Activated gamma-delta T cell (primary cell): Measurements from ENCODE around the gene HEPHL1.
"Not testable (repeated sequence)": the region's sequence is repeated elsewhere in the genome, so short reads cannot be mapped to it uniquely, and the experiment has no call there.

Experiments used
- DNase-seq: peaks from one replicate; lab custom pipeline; 2025; lab: John Stamatoyannopoulos, UW
- total RNA-seq, 2 donors: gene quantifications; one replicate each; lab custom pipeline; 2026; lab: John Stamatoyannopoulos, UW

HEPHL1 gene, protein sequence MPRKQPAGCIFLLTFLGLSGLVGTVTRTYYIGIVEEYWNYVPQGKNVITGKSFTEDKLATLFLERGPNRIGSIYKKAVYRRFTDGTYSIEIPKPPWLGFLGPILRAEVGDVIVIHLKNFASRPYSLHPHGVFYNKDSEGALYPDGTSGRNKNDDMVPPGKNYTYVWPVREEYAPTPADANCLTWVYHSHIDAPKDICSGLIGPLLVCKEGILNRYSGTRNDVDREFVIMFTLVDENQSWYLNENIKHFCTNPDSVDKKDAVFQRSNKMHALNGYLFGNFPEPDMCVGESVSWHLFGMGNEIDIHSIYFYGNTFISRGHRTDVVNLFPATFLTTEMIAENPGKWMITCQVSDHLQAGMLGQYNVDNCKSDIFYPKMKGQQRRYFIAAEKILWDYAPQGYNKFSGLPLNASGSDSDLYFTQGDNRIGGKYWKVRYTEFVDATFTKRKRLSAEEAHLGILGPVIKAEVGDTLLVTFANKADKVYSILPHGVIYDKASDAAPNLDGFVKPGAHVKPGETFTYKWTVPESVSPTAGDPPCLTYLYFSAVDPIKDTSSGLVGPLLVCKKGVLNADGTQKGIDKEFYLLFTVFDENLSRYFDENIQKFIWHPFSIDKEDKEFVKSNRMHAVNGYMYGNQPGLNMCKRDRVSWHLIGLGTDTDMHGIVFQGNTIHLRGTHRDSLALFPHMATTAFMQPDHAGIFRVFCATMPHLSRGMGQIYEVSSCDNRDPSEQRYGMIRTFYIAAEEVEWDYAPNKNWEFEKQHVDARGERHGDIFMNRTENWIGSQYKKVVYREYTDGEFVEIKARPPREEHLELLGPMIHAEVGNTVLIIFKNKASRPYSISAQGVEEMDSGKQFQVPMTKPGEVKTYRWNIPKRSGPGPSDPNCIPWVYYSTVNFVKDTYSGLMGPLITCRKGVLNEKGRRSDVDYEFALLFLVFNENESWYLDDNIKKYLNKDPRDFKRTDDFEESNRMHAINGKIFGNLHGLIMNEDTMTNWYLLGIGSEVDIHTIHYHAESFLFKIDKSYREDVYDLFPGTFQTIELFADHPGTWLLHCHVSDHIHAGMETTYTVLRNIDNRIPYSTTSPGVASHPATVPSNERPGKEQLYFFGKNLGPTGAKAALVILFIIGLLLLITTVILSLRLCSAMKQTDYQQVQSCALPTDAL
- 0 to 0.04 reads per million in 2 donors for total RNA-seq

DNA sequence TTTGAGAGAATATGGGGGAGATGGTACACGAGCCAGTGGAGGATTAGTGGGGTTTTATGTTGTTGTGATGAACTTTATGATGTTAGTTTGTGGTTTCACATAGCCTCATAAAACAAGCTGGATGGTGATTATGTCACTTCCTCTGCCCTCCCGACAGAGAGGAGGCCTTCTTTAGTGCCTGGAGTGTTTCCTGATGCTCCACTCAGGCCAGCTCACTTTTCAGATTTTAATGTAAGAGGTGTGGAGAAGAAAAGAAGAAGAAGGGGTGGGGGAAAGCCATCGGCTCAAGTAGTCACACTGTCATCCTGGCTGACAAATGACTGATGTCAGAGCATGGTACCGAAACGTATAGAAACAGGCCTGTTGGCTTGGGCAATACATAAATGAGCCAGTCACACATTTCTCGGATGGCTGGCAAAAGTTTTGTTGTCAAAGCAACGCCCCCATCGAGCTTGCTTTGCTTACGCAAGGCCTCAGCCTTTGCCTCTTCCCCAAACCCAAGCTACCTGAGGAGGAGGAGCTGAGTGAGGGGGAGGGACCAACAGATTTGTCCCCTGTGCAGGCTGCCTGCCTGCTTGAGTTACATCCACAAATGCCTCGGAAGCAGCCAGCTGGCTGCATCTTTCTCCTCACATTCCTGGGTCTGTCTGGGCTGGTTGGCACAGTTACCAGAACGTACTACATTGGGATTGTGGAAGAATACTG lies at the start of gene HEPHL1:
Gene HEPHL1, plus strand, starts transcription at position 578 of the 705 bp plus-strand sequence. Its CDS starts 15 bp downstream, at position 593.
- DNase-seq, result no peak

DNA sequence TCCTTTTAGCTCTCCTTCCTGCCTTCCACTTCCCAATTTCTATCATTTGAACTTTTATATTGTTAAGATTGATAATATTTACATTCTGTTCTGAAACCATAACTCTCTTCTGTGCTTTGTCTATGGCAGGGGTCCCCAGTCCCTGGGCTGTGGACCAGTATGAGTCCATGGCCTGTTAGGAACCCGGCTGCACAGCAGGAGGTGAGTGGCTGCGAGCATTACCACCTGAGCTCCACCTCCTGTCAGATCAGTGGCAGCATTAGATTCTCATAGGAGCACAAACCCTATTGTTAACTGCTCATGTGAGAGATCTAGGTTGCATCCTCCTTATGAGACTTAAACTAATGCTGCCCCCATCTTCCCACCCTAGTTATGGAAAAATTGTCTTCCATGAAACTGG lies 48.4 kb upstream of the HEPHL1 start:
- no peak for DNase-seq

DNA sequence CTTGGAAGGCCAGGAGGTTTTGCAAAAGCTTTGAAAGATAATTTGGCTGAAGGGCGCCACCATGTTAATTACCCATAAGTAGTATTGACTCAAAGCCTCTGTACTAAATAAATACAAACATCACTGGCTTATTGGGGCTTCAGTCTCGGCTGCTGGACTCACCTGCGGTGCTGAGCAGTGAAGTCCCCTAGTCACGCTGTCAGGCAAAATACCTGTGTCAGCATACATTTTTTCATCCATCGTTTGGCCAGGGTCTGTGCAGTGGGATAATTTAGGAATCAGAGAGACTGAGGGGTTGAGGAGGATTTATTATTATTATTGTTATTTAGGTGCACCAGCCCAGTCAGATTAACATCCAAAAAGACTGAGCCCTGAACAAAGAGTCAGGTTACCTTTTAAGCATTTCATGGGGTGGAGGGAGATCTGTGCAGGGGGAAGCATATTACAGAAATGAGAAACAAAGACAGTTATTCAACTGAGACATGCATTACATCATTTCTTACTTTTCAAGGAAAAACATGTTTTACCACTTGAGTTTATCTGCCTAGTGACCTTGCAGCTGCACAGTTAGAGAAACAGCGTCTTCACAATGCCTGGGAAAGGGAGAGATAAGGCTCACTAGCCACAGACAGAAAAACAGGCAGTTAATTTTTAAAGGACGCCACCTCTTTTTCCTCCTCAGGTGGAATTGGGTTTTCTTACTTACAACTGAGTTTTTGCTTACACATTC lies 47.7 kb upstream of the HEPHL1 start:
- not testable (repeated sequence) for DNase-seq

DNA sequence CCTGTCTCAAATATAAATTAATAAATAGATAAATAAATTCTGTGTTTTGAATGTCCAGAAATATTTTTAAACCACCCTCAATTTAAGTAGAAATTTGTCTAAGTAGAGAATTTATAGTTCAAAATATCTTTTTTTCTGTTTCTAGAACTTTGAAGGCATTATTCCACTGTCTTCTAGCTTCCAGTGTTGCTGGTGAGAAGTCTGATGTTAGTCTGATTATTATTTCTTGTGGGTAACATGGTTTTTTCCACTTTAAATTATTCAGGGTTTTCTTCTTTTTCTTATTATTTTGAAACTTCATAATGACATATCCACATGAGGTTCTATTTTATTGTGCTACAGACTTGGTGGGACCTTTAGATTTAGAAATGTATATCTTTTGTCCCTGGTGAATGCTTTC lies 46.4 kb upstream of the HEPHL1 start:
- DNase-seq, result no peak

DNA sequence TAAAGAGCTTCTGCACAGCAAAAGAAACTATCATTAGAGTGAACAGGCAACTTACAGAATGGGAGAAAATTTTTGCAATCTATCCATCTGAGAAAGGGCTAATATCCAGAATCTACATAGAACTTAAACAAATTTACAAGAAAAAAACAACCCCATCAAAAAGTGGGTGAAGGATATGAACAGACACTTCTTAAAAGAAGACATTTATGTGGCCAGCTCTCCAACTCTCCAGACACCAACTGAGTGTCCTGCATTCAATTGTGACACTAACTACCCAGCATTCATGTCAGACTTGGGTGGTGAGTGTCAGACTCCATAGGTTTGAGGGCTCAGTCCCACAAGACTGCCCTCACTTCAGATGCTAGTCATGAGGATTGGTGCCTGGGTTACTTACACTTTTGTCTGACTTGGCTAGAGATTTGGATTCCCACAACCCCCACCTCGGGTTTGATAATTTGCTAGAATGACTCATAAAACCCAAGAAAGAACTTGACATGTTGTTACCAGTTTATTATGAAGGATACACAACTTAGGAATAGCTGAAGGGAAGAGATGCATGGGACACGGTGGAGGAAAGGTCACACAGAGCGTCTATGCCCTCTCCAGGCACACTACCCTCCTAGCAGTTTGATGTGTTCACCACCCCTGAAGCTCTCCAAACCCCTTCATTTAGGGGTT lies 44.4 kb upstream of the HEPHL1 start:
- not testable (repeated sequence) for DNase-seq

DNA sequence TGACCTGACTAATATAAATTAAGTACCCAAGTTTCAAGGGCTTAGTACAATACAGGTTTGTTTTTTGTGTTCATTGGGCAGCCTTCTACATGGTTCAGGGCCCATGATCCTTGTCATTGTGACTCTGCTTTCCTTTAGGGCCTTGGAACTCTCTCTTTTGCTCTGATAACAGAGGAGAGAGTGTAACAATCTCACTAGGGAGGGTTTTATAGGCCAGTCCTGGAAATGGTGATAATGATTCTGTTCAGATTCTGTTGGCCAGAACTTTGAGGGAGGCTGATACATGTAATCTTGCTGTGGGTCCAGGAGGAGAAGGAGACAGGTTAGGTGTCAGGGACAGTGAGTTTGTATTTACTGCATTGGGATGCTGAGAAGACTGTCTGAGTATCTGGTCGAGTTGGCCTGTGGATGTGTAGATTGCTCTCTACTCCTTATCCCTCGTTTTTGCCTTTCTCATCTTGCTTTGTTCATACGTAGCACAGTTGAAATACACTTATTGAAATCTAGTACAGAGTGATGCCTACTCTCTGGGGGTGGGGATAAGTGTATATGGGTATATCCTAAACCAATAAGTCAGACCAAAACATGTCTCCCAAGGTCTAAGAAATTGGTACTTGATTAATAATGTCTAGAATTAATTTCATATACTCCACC lies 37.5 kb upstream of the HEPHL1 start:
- no peak for DNase-seq

DNA sequence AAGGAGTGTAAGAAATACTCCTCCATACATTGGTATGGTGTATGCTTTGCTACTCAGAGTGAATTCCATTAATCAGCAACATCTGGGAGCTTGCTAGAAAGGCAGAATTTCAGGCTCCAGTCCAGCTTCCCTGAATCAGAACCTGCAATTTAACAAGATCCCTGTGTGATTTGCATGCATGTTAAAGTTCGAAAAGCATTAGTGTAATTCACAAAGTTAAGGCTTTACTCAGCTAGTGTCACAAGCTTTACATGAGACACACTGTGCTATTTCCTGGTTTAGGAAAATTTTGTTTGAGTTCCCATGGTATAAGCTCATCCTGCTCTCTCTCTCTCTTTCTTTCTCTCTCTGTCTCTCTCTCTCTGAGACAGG lies 37.0 kb upstream of the HEPHL1 start:
- DNase-seq, result no peak

DNA sequence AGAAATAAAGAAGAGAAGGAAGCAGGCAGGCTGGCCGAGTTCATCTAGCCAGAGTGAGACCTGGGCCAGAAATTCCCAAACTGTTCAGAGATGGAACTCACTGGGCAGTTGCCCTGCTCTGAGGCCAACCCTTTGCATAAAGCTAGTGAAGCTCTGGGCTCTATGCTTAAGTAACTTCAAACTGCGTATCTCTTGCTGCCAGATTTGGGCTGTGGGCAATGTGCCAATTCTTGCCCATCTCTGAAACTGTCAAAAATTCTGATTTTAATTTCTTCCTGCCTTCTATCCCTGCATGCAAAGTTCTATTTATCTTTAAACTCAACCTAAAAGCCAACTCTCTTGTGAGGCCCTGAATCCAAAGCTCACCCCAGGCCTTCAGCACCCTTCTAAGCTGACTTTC lies 36.2 kb upstream of the HEPHL1 start:
- DNase-seq, result no peak

DNA sequence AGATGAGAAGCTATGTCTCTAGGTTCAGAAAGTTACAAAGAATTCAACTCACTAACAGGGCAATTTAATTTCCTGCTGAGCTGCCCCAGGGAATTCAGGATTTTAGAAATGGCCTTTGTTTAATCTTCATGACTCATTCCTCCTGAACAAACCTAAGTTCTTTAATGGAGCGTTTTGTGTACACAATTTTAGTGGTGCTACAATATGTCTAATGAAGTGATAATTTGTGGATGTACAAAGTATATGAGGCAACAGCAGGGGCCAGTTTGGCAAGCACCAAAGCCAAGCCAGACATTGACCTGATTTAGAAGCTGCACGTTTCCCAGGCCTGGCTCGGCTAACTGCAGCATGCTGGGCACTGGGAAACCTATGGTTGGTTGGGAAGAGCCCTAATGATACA lies 34.4 kb upstream of the HEPHL1 start:
- DNase-seq, result no peak

DNA sequence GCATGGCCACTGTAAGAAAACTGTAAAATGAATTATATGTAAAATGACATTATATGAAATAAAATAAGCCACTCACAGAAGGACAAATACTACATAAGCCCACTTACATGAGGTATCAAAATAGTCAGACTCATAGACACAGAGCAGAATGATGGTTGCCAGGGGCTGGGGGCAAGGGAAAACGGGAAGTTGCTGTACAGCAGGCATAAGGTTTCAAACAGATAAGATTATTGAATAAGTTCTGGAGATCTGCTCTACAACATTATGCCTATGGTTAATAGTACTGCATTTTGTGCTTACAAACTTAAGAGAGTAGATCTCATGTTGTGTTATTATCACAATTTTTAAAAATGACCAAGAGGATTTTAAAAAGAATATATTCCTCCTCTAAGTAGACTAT lies 32.7 kb upstream of the HEPHL1 start:
- DNase-seq, result no peak

DNA sequence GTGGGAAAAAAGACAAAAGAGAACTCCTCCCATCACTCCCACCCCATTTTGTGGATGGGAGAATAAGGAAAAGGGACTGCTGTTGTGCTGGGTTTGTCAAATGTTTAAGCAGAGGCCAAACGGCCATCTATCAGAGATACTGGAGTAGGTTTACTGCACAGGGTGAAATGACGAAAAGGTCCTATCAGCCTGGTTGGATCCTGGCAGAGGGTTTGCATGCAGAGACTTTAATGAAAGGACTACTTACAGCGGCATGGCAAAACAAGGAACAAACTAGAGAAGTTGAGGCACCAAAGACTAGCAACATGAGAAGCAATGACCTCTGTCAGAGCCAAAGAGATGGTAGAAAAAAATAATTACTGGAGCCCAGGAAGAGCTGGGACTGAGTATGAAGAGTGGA lies 32.2 kb upstream of the HEPHL1 start:
- DNase-seq, result no peak

DNA sequence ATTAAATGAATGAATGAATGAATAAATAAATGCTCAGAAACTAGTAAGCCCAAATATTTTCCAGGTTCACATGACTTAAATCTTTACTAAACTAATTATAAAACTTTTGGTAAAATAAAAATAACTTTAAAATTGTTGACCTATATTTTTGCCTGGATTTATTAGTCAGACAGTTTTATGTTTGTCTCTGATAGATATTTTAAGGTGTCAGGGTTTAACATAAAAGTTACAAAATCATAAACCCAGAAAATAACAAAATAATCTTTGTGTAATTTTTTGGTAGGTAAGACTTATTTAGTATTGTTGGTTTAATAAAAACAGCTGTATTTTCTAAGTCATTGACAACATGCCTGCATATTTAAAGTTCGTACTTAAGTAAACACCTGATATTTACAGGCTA lies 27.4 kb upstream of the HEPHL1 start:
- DNase-seq, result no peak

DNA sequence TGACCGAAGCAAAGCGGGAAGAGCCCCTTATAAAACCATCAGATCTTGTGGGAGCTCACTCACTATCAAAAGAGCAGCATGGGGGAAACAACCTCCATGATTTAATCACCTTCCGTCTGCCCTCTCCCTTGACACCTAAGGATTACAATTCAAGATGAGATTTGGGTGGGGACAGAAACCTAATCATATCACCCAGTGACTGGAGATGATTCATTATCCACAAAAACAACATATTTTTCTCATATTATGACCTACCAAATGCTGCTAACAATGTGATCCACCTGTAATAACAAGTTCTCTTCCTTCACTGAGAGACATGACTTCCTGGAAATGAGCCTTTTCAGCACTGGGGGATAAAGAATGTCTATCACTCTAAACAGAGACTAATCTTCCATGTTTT lies 23.4 kb upstream of the HEPHL1 start:
- no peak for DNase-seq

DNA sequence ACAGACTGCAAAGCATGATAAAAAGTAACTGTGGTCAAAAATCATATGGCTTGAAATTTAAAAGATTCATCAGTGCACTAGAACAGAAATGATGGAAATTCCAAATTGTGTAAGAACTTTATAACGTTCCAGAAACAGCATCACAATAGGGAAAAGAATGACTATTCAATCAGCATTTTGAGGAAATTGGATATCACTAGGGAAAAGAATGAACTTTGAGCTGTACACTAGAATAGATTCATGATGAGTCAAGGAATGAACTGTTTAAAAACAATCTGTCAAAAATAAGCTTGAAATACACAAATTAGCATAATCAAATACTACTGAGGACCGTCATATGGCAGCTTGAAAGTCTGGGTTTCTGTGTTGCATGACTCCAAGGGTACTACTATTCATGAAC lies 20.5 kb upstream of the HEPHL1 start:
- DNase-seq, result no peak

DNA sequence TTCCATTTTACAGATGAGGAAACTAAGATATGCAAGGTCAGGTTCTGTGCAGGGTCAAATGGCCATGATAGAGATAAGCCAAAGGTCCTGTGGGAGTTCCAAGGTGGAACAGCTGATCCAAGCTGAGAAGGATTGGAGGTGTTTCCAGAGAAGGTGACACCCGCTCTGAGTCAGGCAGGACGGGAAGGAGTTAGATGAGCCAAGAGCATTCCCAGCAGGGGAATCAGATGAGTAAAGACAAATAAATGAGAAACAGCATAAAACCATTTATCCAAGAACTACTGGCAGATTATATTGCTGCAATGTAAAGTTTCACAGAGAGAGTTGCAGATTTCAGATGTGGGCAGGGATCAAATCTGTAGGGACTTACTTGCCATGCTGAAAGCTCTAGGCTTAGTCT lies 18.9 kb upstream of the HEPHL1 start:
- DNase-seq, result no peak

DNA sequence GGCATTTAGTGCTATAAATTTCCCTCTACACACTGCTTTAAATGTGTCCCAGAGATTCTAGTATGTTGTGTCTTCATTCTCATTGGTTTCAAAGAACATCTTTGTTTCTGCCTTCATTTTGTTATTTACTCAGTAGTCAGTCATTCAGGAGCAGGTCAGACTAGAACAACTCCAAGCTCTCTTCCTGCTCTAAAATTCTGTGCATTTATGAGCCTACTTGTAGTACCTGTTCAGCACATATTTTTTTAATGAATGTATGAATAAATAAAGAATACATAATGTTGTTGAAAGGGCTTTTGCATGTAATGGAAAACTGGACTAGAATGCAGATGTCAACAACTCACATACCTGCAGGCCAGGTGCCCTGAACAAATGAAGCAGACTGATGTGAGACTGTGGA lies 13.7 kb upstream of the HEPHL1 start:
- DNase-seq, result no peak

DNA sequence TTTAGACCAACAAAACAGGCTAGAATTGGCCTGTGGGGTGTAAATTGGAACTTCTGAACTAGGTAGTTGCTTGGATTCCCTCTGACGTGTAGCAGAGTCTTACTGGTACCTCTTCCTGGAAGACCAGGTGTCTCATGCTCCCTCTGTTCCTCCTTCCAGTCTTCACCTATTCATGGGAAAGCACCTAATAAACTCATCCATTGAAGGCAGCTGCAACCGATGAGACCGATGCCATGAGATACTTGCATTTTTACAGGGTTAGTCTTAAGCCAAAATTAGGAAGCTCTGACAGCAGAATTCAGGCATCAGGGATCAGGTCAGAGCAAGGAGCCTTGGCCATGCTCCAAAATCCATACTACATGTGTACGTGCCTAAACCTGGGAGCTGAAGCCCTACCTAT lies 13.2 kb upstream of the HEPHL1 start:
- DNase-seq, result no peak

DNA sequence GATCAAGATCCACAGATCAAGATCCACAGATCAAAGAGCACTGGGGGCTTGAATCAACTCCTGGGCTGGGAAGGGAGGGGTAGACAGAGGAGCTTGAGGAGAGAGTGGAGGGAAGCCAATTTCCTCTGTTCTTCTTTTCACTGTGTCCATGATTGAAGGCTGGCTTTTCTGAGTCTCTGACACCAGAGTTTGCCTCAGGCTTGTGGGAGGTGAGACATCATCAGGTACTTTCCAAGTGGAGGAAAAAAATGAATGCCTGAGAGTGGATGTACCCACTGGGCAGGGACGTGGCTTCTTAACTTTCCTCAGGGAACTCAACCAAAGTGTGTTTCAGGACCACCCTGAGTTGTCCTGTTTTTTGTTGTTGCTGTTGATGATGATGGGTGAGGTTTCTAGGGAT lies 11.0 kb upstream of the HEPHL1 start:
- DNase-seq, result no peak

DNA sequence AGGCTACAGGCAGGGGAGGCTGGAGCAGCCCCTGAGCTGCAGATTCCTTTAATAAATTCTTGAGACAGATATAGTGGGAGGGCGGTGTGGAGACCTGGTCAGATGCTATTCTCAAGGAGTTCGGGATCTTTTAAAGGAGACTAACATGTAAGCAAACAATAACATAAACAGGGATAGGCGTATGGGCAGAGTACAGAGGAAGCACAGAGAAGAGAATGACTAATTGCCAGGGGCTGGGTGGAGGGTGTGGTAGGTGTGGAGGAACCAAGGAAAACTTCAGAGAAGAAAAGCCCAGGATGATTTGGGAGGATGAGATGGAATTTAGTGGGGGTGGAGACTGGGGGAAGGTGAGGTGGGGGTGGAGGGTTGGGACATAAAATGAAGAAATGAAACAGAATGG lies 9.7 kb upstream of the HEPHL1 start:
- no peak for DNase-seq

DNA sequence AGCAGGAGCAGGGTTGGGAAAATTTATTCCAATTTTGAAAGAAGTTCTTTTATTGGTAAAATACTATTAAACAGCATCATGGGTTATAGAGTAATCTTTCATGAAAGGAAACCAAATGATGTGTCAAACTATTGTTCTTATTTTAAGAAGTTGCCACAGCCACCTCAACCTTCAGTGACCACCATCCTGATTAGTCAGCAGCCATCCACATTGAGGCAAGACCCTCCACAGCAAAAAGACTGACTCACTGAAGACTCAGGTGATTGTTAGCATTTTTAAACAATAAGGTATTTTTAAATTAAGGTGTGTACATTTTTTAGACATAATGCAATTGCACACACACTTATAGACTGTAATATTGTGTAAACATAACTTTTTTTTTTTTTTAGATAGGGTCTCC lies 3.7 kb upstream of the HEPHL1 start:
- DNase-seq, result no peak
